Activated effector memory CD4-positive, alpha-beta T cell treated with anti-CD3 and anti-CD28 coated beads, Interleukin-2, amount 50 U/mL, for 16 hours (primary cell): ENCODE measurements around the gene SRRT.
A peak's percentile ranks its signal among the peaks of the same experiment; 100 is the strongest.

Experiments used
- DNase-seq: peaks from one replicate; pipeline ENCODE4 v3.0.0-alpha.2; 2020

SRRT gene

DNA sequence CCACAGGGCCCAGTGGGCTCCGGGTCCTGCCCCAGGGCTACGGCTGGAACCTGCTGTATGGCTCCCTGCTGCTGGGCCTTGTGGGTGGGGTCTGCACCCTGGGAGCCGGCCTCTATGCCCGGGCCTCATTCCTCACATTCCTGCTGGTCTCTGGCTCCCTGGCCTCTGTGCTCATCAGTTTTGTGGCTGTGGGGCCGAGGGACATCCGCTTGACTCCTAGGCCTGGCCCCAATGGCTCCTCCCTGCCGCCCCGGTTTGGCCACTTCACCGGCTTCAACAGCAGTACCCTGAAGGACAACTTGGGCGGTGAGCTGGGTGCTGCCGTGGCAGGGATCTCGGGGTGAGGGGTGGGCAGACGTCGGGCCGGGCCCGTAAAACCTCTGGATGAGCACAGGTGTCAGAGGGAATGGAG, 18.0 kb upstream of the SRRT start:
- DNase-seq, result no peak

DNA sequence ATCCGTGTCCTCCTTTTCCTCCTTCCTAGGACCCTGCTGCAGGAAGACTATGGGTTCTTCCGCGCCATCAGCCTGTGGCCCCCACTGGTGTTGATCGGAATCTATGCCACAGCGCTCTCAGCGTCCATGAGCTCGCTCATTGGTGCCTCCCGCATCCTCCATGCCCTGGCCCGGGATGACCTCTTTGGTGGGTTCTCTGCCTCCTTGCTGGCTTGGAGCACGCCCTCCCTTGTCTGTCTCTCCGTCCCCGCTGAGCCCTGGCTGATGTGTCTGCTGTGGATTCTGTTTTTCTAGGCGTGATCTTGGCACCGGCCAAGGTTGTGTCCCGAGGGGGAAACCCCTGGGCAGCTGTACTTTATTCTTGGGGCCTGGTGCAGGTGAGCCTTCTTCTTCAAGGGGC, 15.0 kb upstream of the SRRT start:
- no peak for DNase-seq

DNA sequence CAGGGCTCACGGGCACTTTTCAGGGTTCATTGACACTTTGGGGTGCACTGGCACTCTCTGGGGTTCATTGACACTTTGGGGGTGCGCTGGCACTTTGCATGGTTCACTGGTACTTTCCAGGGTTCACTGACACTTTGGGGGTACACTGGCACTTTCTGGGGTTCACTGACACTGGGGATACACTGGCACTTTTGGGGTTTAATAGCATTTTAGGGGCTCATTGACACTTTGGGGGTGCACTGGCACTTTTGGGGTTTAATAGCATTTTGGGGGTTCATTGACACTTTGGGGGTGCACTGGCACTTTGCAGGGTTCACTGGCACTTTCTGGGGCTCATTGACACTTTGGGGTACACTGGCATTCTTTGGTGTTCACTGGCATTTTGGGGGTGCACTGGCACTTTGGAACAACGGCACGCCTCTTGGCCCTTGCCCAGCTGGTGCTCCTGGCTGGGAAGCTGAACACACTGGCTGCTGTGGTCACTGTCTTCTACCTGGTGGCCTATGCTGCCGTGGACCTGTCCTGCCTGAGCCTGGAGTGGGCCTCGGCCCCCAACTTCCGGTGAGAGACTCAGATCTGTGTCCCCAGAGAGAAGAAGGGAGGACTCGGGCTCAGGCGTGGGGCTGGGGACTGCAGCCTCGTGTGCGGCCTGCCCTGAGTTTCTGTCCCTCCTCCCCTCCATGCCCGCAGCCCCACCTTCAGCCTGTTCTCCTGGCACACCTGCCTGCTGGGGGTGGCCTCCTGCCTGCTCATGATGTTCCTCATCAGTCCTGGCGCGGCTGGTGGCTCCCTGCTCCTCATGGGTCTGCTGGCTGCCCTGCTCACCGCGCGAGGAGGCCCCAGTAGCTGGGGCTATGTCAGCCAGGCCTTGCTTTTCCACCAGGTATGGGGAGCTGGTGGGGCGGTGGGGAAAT, 13.9 kb upstream of the SRRT start:
- DNase-seq, result no peak

DNA sequence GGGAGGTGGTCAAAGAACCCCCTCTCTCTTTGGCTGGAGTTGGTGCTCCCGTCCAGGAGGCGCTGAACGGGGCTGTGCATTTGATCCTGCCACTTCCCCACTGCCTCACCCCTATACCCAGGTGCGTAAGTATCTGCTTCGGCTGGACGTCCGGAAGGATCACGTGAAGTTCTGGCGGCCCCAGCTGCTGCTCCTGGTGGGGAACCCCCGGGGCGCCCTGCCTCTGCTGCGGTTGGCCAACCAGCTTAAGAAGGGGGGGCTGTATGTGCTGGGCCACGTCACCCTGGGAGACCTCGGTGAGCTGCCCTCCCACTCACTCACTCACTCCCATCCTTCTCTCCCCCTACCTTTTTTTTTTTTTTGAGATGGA, 13.3 kb upstream of the SRRT start:
- no peak for DNase-seq

DNA sequence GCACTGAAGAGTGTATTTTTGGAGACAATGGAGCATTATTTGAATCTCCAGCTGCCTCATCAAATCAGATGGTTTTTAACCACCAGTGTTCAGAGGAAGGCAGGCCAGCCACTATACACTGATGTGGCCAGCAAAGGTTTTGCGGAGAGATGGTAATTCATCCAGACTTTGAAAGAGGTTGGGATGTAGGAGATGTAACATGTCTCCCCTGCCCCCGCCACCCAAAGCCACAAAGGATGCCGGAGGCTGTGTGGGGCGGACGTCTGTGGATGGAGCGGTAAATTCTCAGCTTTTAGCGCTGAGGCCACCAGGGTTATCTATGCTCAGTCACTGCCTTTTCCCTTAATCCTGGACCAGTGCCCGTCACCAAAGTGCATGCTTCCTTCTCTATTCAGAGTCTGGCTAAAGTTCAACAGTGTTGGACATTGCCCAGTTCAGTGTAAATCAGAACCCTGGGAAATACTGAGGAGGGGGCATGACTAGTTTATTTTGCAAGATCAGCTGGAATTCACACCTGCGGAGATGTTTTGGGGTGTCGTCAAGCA, 11.4 kb upstream of the SRRT start:
- no peak for DNase-seq

- no peak for DNase-seq
Observed at GRCh38 chr7:100864263-100864845, 10.5 kb upstream of the SRRT start.

DNA sequence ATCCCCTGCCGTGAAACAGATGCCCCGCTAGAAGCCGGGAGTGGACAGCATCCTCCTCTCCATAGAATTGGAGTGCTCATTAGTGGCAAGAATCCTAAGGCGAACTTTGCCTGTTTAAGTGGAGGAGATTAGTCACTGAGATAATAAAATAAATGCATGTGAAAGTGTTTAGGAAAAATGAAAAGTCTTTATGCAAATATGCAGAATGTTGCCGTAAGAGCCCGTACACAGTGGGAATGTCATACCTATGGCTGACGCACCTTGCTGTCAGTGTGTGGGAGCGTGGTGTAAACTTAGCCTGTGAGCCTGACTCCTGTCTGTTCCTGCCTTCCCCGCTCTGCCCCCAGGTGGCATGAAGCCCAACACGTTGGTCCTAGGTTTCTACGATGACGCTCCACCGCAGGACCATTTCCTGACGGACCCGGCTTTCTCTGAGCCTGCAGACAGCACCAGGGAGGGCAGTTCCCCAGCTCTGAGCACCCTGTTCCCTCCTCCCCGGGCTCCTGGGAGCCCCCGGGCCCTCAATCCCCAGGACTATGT, 9.5 kb upstream of the SRRT start:
- no peak for DNase-seq

GRCh38 chr7:100865938-100866728, 8.8 kb upstream of the SRRT start:
- peak; percentile 69 for DNase-seq

DNA sequence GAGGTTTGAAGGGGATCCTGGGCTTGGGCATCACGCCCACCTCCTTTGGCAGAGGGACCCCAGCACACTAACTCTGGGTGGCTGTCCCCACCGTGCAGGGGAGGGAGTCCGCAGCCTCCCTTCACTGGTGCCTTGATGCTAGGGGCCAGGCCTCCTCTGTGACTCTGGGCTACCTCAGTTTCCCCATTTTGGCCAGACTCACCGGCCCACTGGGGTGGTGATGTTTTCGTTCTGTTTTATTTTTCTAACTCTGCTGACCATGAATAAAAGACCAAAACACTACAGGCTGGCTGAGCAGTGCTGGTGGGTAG, 8.2 kb upstream of the SRRT start:
- no peak for DNase-seq

DNA sequence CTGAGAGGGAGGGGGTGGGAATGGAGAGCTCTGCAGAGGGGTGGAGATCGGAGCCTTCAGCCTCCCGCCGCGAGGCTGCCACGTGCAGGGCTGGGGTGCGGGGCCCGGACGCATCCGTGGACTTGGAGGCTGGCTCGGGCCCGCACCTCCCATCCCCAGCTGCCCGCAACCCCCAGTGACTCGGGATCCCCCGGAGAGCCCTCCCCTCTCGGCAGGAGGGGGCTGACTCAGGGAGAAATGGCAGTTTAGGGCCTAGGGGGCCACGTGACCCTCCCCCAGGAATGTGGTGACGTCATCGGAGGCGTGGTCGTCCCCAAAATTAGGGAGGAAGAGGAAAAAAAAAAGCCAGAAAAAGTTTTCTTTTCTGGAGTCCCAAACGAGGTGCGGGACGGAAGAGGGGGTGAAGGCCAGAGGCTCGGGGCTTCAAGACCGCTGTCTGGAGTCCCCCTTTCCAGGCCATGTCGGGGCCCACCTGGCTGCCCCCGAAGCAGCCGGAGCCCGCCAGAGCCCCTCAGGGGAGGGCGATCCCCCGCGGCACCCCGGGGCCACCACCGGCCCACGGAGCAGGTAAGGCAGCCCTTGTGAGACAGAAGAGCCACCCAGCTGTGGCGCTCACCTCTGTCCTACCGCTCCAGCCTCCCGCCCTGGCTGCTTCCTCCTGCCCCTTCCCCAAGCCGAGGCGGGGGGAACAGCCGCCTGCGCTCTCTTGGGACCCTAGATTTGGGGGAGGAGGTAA, 7.7 kb upstream of the SRRT start, which contains the start of gene TRIP6:
TSS of gene TRIP6 (plus strand) at position 348 of the 736 bp plus-strand sequence. CDS start at position 459, 111 bp downstream.
- DNase-seq, result peak; percentile 85

DNA sequence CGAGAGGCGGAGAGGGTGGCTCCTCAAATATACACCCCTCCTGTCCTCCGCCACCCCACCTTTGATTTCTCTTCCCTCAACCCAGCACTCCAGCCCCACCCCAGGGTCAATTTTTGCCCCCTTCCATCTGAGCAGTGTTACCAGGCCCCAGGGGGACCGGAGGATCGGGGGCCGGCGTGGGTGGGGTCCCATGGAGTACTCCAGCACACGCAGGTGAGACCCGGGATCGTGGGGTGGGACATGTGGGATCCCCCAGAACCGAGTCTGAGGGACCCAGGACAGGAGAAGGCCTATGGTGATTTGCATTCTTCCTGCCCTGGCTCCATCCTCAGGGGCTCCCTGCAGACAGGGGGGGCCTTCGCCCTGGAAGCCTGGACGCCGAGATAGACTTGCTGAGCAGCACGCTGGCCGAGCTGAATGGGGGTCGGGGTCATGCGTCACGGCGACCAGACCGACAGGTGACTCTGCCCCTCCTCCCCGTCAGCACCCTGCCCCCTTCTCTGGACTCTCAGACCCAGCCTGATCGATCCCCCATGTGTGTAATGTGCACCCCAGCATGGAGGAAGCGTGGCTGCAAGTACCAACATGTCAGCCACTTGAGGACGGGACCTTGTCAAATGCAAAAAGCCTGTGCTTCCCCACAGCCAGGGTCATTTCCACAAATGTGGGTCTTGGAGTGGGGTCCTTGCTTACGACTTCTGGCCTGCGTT, 7.0 kb upstream of the SRRT start:
- DNase-seq, result no peak

DNA sequence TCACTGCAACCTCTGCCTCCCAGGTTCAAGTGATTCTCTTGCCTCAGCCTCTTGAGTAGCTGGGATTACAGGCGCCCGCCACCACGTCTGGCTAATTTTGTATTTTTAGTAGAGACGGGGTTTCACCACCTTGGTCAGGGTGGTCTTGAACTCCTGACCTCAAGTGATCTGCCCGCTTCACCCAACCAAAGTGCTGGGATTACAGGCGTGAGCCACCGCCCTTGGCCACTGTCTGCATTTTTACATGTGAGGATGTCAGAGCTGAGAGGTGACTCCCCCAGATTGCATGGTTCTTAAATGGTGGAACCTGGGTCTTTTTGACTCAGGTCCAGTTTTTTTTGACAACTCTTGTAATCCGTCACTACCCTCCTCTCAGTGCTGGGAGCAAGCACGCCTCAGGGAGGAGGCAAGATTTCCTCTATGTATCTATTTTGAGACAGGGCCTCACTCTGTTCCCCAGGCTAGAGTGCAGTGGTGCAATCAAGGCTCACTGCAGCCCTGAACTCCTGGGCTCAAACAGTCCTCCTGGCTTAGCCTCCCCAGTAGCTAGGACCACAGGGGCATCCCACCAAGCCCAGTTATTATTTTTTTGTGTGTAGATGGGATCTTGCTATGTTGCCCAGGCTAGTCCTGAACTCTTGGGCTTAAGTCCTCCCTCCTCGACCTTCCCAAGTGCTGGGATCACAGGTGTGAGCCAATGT, 1.2 kb upstream of the SRRT start:
- DNase-seq, result no peak

GRCh38 chr7:100874300-100874576, 665 bp upstream of the SRRT start:
- no peak for DNase-seq

DNA sequence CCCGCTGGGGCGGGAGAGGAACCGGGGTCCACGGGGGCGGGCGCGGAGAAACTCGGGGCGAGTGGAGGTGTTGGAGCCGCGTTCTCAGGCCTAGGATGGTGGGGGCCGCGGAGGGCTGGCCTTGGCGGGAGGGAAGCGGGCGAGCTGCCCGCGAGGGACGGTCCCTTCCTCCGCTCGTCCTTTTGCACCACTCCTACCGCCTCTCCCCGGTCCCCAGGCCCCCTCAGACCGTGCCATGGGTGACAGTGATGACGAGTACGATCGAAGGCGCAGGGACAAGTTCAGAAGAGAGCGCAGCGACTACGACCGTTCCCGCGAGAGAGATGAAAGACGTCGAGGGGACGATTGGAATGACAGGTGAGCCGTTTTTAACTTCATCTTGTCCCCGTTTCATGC, 451 bp downstream of the SRRT start:
- DNase-seq, result peak; percentile 79

- no peak for DNase-seq
Observed at GRCh38 chr7:100878013-100878412, 3.1 kb downstream of the SRRT start.

- no peak for DNase-seq
Observed at GRCh38 chr7:100878685-100879084, 3.8 kb downstream of the SRRT start.

GRCh38 chr7:100879685-100880261, 4.9 kb downstream of the SRRT start:
- DNase-seq, result no peak

DNA sequence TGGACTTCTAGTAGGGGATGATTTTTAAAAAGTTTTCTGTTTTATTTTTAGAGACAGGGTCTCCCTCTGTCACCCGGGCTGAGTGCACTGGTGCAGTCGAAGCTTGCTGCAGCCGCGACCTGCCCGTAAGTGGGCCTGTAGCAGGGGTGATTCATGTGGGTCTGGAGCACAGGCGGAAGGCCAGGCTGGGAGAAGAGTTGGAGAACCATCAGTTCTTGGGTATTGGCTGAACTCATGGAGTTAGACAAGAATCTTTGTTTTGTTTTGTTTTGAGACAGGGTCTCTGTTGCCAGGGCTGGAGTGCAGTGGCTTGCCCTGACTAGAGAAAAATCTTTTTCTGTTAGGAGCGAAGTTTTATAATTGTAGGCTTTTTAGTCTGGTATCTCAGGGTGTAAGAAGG, 5.7 kb downstream of the SRRT start:
- DNase-seq, result no peak

DNA sequence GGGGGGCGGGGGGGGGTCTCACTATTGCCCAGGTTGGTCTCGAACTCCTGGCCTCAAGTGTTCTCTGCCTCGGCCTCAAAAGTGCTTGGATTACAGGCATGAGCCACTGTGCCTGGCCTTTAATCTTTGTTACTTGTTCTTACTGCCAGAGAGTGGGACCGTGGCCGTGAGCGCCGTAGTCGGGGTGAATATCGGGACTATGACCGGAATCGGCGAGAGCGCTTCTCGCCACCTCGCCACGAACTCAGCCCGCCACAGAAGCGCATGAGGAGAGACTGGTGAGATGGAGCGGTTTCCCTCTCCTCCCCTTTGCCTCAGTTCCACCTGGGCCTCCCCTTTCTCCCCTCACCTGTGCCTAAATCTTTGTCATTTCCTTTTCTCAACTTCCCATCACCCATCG, 6.2 kb downstream of the SRRT start:
- no peak for DNase-seq

DNA sequence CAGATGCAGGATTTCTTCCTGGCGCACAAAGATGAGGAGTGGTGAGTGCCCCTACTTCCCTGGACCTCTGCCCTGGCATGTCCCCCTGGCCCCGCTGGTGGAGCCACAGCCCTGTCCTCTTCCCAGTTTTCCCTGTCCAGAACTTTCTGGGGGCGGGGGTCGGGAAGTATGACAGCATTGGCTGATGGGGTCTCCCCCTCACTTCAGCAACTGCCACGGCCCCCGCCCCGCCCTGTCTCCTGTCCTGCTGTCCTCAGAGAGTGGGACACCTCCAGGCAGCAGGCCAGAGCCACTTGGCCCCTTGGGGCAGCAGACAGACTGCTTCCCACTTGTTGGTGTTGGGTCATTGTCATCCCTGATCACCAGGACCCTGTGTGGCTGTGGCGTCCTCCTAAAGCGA, 7.3 kb downstream of the SRRT start:
- no peak for DNase-seq
